HG02678 (cell line): Measurements from ENCODE around the gene ZBTB8OS.
"Not testable (repeated sequence)": the region's sequence is repeated elsewhere in the genome, so short reads cannot be mapped to it uniquely, and the experiment has no call there.

Source experiments
- ATAC-seq: cut with Tn5 transposase; IDR thresholded peaks from one replicate; pipeline ENCODE4 v1.9.1; 2021; ENCODE audit warnings: mild to moderate bottlenecking, moderate library complexity; ENCODE audit not compliant: unreplicated experiment

The ZBTB8OS gene

GRCh38 chr1:32650752-32651460, 556 bp upstream of the ZBTB8OS start, which contains the start of gene RBBP4:
Gene RBBP4, plus strand, starts transcription at chr1:32651208. Its CDS starts 99 bp downstream, at chr1:32651307.
- peak; percentile 89 for ATAC-seq

- ATAC-seq, result no peak
Measured at GRCh38 chr1:32647308-32648134, 2.8 kb downstream of the ZBTB8OS start.

GRCh38 chr1:32644426-32644825, 5.9 kb downstream of the ZBTB8OS start:
- no peak for ATAC-seq

GRCh38 chr1:32642292-32642827, 8.0 kb downstream of the ZBTB8OS start:
- not testable (repeated sequence) for ATAC-seq

GRCh38 chr1:32639489-32640075, 10.8 kb downstream of the ZBTB8OS start:
- ATAC-seq, result no peak

GRCh38 chr1:32636914-32637645, 13.3 kb downstream of the ZBTB8OS start:
- ATAC-seq, result no peak

- ATAC-seq, result no peak
Measured at GRCh38 chr1:32635508-32636277, 14.7 kb downstream of the ZBTB8OS start.

- ATAC-seq, result no peak
Measured at GRCh38 chr1:32632829-32633228, 17.5 kb downstream of the ZBTB8OS start.

GRCh38 chr1:32630173-32630572, 20.2 kb downstream of the ZBTB8OS start:
- not testable (repeated sequence) for ATAC-seq

GRCh38 chr1:32627596-32628162, 22.7 kb downstream of the ZBTB8OS start:
- ATAC-seq, result peak; percentile 89

GRCh38 chr1:32626176-32626575, 24.2 kb downstream of the ZBTB8OS start:
- no peak for ATAC-seq

GRCh38 chr1:32623775-32624174, 26.6 kb downstream of the ZBTB8OS start:
- ATAC-seq, result no peak

GRCh38 chr1:32622806-32623681, 27.3 kb downstream of the ZBTB8OS start:
- no peak for ATAC-seq

GRCh38 chr1:32622205-32622604, 28.1 kb downstream of the ZBTB8OS start:
- ATAC-seq, result no peak

- ATAC-seq, result no peak
Measured at GRCh38 chr1:32619701-32620485, 30.5 kb downstream of the ZBTB8OS start.

- no peak for ATAC-seq
Measured at GRCh38 chr1:32618673-32619221, 31.6 kb downstream of the ZBTB8OS start.

- no peak for ATAC-seq
Measured at GRCh38 chr1:32613472-32613871, 36.9 kb downstream of the ZBTB8OS start.
